Measurements from ENCODE around the gene QSOX1.
"Not testable (repeated sequence)": the region's sequence is repeated elsewhere in the genome, so short reads cannot be mapped to it uniquely, and the experiment has no call there.

QSOX1 gene

DNA sequence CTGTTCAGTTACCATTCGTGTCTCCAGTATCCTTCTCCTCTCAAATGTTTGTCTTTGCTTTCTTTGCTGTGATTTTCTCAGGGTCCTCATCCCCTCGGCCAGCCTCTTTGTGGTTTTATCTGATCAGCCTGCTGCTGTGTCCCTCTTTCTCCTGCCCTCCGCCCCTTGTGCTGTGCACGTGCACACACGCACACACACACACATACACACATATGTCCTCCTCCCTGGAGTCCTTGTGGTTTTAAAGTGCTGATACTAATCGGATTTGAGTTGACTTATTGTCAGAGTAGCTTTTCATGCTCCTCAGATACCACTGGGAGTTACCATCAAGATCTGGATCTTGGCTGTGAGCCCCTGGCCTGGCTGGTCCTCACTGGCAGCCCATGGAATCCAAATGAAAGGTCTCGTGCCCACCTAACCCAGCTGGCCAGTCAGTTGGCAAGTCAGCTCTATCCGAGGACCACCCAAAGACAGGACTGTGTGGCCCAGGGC is 34.1 kb downstream of the QSOX1 start:
- no peak for DNase-seq (ENCODE audit: low read depth)

DNA sequence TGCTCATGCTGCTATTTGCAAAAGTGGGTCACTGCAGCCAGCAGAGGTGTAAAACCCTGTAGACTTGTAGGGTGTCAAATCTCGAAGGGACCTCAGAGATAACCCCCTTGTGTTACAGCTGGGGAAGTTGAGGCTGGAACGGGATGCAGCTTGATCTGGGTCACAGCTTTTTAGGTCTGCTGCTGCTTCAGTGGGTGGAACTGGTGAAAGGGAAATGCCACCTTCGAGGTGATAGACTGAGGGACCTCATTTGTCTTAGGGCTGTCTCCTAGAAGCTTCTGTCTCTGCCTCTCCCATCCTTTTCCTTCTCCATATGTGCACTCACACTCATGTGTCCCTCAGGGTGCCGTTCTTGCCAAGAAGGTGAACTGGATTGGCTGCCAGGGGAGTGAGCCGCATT is 35.4 kb downstream of the QSOX1 start:
- DNase-seq (ENCODE audit: low read depth): no peak

DNA sequence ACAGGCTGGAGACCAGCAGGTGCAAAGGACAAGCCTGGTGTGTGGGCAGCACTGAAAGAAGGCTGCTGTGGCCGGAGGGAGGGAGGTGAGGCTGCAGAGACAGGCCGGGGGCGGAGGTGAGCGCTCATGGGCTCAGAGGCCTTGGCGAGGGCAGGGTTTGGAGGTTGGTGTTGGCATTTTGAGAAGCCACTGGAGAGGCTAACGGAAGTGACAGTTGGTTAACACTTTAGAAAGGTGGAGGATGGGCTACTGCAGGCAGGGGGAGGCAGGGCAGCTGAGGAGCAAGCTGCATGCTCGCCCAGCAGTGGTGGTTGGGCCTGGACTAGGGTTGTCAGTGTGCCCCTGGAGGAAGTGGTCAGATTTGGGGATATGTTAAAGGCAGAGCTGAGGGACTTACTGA is 37.5 kb downstream of the QSOX1 start:
- DNase-seq (ENCODE audit: low read depth): no peak

- no peak for DNase-seq (ENCODE audit: low read depth)
These were observed 38.7 kb downstream of the QSOX1 start for GRCh38 chr1:180193141-180194047.

DNA sequence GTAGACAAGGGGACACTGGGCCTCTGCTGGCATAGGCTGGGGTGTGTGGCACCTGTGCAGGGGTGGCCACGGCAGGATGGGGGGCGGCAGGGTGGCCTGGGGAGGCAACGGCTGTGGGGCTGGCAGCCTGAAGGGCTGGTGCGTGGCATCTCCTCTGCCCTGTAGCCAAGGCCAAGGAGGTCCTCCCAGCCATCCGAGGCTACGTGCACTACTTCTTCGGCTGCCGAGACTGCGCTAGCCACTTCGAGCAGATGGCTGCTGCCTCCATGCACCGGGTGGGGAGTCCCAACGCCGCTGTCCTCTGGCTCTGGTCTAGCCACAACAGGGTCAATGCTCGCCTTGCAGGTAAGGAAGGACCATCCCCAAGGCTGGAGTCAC is 39.4 kb downstream of the QSOX1 start:
- no peak for DNase-seq (ENCODE audit: low read depth)

DNA sequence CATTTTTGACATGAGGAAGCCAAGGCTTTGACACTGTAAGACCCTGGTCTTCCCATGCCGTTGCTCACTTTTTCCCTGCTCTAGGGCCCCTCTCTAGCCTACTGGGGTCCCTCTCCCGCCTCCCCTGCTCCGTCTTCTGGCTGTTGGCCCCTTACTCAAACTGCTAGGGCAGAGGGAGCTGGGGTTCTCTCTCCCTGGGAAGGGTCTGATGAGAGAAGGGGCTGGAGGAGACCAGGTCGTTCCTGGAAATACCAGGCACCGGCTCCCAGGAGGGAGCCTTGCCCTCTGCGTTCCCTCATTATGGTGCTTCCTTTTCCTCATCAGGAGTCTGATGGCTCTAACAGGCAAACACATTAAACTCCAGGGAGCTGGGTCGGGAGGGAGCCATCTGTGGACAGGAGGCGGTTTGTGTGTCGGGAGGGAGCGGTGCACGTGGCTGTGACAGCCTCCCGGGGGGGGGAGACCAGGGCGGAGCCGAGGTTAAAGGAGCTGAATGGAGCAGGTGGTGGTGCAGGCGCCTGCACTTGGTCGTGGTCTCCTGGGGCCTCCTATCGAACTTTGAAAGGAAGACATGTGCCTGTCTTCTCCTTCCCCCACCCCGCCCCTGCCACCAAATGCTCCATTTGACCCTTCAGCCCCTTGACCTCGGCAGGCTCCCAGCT is 40.0 kb downstream of the QSOX1 start:
- no peak for DNase-seq (ENCODE audit: low read depth)

DNA sequence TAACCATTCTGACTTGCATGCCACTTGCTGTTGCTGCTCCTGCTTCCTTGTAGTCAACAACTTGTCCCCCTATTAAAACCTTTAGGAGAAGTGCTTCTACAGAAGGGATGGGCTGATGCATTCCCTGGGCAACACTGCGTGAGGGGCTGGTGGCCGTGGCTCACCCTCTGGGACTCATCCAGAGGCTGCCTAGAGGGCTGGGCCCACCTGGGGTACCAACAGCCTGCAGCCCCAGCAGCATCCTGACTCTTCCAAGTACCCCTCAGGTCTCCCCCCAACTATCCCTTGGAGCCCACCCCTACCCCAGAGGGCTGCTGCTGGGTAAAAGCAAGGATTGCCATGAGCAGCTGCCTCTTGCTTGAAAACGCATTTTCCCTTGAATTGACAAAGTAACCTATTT is 40.7 kb downstream of the QSOX1 start:
- no peak for DNase-seq (ENCODE audit: low read depth)

- DNase-seq (ENCODE audit: low read depth): no peak
These were observed 41.2 kb downstream of the QSOX1 start for GRCh38 chr1:180195916-180196315.

DNA sequence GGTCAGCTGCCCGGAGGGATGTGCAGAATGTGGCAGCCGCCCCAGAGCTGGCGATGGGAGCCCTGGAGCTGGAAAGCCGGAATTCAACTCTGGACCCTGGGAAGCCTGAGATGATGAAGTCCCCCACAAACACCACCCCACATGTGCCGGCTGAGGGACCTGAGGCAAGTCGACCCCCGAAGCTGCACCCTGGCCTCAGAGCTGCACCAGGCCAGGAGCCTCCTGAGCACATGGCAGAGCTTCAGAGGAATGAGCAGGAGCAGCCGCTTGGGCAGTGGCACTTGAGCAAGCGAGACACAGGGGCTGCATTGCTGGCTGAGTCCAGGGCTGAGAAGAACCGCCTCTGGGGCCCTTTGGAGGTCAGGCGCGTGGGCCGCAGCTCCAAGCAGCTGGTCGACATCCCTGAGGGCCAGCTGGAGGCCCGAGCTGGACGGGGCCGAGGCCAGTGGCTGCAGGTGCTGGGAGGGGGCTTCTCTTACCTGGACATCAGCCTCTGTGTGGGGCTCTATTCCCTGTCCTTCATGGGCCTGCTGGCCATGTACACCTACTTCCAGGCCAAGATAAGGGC is 41.9 kb downstream of the QSOX1 start:
- no peak for DNase-seq (ENCODE audit: low read depth)

GRCh38 chr1:180197231-180197630 is 42.6 kb downstream of the QSOX1 start:
- no peak for DNase-seq (ENCODE audit: low read depth)

DNA sequence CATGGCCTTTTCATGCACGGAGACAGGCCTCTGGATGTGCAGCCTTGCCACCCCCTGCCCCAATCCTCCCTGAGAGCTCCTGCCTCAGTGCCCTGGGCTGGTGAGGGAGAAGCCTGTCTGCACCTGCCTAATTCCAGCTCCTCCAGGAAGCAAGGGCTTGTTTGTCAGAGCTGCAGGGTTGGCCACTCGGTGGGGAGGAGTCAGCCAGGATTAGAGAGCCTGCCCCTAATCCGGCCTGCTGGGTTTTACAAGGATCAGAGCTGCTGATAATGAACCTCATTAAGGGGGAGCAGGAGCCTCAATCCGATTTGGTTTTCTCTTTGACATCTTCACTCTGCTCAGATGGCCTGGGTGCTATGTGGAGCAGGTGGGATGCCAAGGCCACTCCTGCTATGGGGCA is 43.5 kb downstream of the QSOX1 start:
- no peak for DNase-seq (ENCODE audit: low read depth)

DNA sequence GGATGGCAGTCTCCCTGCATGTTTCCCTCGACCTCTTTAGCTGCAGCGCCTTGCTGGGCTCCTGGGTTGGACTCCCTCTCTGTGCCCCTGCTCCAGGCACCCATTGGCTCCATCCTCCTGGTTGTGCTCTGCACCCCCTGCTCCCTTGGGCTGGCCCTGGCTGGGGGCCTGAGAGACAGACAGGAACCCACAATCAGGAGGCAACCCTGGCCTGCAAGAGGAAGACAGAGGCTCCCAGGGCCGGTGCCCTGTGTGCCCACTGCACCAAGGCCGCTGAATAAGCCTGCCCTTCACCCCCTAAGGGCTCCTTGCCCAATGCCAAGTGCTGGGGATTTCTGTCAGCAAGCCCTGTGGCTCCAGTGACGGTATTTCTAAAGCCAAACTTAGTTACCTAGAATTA is 43.9 kb downstream of the QSOX1 start:
- no peak for DNase-seq (ENCODE audit: low read depth)

DNA sequence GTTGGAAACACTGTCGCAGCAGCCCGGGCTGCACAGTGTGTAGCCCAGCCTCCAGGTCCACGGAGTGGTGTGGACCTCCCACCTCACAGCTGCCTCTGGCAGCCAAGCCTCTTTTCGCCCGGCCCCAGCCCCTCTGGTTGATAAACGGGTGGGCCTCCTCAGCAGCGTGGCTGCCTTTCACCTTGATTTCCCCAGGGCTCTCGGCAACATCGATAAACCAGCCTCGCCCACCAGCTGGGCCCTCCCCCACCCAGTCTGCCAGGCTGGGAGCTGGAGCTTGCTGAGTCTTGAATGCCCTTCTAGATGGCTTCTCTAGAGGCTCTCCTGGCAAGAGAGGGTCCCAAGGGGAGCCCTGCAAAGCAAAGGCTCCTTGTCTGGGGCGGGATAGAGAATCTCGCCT is 44.3 kb downstream of the QSOX1 start:
- no peak for DNase-seq (ENCODE audit: low read depth)

GRCh38 chr1:180201451-180202200 is 47.0 kb downstream of the QSOX1 start:
- no peak for DNase-seq (ENCODE audit: low read depth)

DNA sequence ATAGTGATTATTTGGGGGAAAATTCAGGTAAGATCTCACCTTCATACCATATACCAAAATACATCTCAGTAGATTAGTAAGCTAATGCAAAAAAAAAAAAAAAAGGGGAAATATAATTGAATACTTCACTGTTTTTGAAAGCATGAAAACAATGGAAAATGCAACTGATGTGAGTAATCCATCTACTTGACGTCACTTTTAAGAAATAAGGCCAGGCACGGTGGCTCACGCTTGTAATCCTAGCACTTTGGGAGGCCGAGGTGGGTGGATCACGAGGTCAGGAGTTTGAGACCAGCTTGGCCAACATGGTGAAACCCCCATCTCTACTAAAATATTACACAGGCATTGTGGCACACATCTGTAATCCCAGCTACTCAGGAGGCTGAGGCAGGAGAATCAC is 47.9 kb downstream of the QSOX1 start:
- DNase-seq (ENCODE audit: low read depth): not testable (repeated sequence)

DNA sequence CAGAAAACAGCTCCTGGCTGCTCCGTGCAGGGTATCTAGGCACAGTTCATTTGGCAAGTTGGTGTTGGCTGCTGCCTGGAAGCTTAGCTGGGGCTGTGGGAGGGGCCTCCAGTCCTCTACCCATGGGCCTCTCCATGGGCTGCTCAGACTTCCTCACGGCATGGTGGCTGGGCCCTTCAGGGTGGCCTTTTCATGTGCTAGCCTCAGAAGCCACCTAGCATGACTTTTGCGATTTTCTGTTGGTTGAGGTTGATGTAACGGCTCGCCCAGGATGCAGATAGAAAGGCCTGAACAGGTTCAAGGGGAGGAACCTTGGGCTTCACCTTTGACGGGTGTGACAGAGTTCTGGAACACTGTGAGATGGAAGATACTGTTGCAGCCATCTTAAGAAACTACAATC is 49.6 kb downstream of the QSOX1 start:
- DNase-seq (ENCODE audit: low read depth): no peak

GRCh38 chr1:180206581-180206980 is 51.9 kb downstream of the QSOX1 start:
- no peak for DNase-seq (ENCODE audit: low read depth)

DNA sequence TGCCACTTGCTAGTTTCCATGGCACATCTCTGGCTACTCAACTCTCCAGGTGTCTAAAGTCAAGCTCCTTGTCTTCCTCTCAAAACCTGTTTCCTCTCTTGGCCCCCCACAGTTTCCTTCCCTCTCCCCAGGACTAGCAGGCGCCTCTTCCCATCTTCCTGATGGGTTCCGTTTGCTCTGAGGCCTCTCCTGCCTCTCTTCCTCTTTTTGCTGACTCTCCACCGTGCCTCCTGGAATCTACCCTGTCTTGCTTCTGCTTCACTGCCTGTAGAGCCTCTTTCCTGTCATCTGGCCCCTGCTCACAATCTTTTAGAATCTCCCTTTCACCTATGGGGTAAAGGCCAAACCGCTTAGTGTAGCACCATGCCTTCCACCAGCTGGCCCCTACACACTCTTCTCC is 53.6 kb downstream of the QSOX1 start:
- DNase-seq (ENCODE audit: low read depth): no peak

DNA sequence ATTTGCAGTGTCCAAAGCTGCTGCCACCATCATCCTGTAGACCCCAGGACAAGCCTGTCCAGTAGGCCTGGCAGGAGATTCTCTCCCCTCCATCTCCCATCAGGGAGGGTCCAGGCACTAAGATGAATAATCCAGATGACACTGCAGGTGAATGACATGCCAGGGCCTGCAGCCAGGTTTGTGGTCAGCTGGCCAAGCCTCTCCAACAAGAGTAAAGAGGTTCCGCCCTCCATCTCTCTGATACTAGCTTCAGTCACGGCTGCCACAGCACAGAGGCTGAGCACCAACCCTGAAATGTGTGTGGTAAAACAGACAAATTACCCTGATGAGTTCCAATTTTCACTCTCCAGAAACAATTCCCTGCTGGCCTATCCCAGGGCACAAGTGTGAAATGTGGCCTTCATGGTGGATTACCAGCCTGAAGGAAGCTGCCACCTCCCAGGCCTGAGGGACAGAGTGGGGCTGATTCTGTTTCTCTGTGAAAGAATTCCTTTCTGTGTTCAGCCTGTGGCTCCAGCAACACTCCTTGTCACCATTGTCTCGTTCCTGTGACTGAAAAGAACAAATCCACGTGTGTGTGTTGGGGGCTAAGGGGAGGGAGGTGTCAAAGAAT is 55.4 kb downstream of the QSOX1 start:
- no peak for DNase-seq (ENCODE audit: low read depth)

DNA sequence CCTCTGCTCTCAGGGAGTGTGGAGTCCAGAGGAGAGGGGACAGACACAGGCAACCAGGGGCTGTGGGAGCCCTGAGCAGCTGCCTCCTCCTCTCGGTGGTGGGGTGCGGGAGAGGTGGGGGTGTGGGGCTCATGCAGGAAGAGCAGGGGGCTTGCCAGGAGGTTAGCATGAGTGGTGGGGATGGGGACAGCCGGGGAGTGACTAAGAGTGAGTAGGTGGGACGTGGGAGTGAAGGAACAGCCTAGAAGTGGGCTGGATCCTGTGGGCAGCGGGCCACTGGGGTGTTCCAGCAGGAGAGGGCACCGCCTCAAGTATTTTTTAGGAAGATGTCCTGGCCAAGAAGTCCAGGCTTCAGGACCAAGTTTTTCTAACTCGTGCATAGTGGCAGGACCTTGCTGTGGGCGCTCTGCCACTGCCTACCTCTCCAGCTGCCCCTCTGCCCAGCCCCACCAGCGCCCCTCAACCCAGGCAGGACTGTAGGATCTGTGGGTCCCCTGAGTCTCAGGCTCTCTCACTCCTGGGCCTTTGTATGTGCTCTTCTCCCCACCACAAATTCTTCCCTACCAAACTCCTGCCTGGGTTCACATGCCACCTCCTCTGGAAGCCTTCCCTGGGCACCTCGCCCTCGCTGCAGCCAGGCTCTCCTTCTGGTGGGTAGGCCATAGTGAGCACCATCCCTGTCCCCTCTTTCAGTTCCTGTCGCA is 56.6 kb downstream of the QSOX1 start:
- no peak for DNase-seq (ENCODE audit: low read depth)

DNA sequence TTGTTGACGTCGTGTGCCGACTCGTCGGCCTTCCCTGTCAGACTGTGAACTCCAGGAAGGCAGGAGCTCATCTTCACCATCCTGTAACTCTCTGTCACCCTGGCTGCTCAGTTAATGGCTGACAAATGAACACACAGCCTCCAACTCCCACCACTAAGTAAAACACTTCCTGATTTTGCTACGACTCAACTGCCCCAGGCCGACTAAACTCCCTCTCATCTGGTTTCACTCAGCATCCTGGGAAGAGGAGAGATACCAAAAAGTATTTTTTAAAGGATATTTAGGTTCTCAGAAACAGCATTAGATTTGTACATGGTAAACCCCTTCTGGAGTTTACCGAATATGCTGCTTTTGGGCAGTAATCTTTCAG is 57.2 kb downstream of the QSOX1 start:
- no peak for DNase-seq (ENCODE audit: low read depth)
